ENCODE measurements around the gene CYB5B. TPM values are rescaled to one million over a fixed set of nuclear protein-coding genes. Genes with fewer than 3 reads are reported as not detected.

The CYB5B gene
- total RNA-seq, 2 experiments from 2014 or later = 160 to 172 TPM

DNA sequence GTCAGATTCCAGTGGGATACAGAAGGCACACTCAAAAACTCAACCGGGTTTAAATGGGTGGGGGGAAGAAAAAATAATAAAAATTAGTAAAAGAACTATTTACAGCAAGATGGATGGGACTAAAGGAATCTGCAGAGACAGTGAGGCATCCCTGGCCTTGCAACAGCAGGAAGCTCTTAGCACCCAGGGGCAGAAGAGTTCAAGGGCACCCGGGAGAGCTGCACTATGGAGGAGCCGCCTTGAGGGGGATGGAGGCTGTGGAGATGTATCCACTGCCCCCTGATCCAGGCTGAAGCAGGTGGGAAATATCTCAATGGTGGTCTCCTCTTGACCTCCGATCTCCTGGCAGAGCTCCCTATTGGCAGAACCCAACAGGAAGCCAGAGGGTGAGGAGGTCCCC lies 72.0 kb downstream of the CYB5B start:
- no peaks in the 10 kb centered on the region for H3K27me3 Mint-ChIP-seq (ENCODE audit: low read depth)
- no peaks in the 10 kb centered on the region for H3K9me3 Mint-ChIP-seq
- H3K36me3 Mint-ChIP-seq (ENCODE audit: low read depth) = no peaks in the 10 kb centered on the region
- CTCF ChIA-PET = interaction anchor here (1.5 kb wide), 1 partner anchor 24 kb away, joined by 3 read pairs; no protein-coding TSS in a partner anchor
- intact Hi-C loops (cut with micrococcal nuclease) = loop anchor here (10.0 kb wide), 1 partner anchor 258 kb away; the partner anchor contains the start of gene NOB1
- H3K4me1 Mint-ChIP-seq (ENCODE audit: low read depth) = no peaks in the 10 kb centered on the region
- no peak overlapping the region for H3K4me3 Mint-ChIP-seq
- H3K27ac Mint-ChIP-seq = no peak overlapping the region
- DNase-seq = no peak

DNA sequence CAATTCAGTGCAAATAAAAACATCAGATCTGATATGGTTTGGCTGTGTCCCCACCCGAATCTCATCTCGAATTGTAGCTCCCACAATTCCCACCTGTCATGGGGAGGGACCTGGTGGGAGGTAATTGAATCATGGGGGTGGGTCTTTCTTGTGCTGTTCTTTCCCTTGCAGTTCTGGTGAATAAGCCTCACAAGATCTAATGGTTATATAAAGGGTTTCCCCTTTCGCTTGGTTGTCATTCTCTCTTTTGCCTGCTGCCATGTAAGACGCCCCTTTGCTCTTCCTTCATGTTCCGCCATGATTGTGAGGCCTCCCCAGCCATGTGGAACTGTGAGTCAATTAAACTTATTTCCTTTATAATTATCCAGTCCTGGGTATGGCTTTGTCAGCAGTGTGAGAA lies 72.5 kb downstream of the CYB5B start:
- Mint-ChIP-seq H3K27me3 (ENCODE audit: low read depth) (no peaks in the 10 kb centered on the region), H3K36me3 (ENCODE audit: low read depth) (no peaks in the 10 kb centered on the region), H3K4me3 (no peak overlapping the region), H3K4me1 (ENCODE audit: low read depth) (peaks cover 2% of the 10 kb centered on the region), H3K27ac (no peak overlapping the region), H3K9me3 (no peaks in the 10 kb centered on the region)
- intact Hi-C loops (cut with micrococcal nuclease) = loop anchor here (10.0 kb wide), 1 partner anchor 258 kb away; the partner anchor contains the start of gene NOB1
- CTCF ChIA-PET = no interaction called here
- DNase-seq = no peak

DNA sequence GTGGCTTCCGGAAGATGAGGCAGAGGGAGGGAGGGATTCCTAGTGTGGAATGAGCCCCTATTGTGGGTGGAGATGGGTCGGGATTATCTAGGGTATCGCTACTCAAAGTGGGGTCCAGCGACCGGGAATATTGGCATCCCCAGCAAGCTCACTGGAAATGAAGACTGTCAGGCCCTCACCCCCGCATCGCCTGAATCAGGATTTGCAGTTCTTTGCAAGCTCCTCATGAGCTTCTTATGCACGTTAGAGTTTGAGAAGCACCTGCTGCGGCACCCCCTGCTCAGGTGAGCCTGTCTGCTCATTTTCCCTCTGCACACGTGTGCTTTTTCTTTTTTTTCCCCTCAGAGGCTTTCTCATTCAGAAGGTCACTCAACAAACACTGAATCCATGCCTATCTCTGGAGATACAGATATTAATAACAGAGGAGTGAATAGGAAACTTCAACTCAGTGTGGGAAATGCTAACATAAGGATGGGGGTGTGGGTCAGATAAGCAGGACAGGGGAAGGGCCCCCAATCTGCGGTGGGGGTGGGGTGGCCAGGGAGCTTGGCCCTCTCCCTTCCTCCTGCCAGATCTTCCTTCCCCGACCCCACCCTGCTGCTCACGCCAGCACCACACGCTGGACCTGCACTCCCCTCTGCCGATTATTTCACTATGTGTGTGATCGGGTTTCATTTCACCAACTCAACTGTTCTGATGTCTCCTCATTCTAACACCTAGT lies 73.6 kb downstream of the CYB5B start:
- DNase-seq = no peak
- no peaks in the 10 kb centered on the region for H3K9me3 Mint-ChIP-seq
- H3K27ac Mint-ChIP-seq = no peak overlapping the region
- CTCF ChIA-PET = no interaction called here
- no peaks in the 10 kb centered on the region for H3K27me3 Mint-ChIP-seq (ENCODE audit: low read depth)
- no peak overlapping the region for H3K4me3 Mint-ChIP-seq
- peaks cover 7% of the 10 kb centered on the region for H3K4me1 Mint-ChIP-seq (ENCODE audit: low read depth)
- intact Hi-C loops (cut with micrococcal nuclease) = loop anchor here (10.0 kb wide), 1 partner anchor 257 kb away; the partner anchor contains the start of gene NOB1
- H3K36me3 Mint-ChIP-seq (ENCODE audit: low read depth) = no peaks in the 10 kb centered on the region

DNA sequence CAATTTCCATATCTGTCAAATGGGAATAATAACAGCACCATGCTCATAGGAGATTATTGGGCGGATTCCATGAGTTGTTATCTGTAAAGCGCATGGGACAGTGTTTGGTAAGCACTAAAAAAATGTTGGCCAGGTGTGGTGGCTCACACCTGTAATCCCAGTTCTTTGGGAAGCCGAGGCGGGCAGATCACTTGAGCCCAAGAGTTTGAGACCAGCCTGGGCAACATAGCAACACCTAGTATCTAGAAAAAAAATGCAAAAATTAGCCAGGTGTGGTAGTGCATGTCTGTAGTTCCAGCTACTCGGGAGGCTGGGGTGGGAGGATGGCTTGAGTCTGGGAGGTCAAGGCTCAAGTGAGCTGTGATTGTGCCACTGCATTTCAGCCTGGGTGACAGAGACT lies 74.5 kb downstream of the CYB5B start:
- DNase-seq = no peak
- H3K27ac Mint-ChIP-seq = no peak overlapping the region
- no peaks in the 10 kb centered on the region for H3K9me3 Mint-ChIP-seq
- H3K4me3 Mint-ChIP-seq = no peak overlapping the region
- CTCF ChIA-PET = interaction anchor here (0.7 to 1.0 kb wide), 2 partner anchors 155 to 768 kb away, joined by 3 read pairs; no protein-coding TSS in a partner anchor
- no peaks in the 10 kb centered on the region for H3K36me3 Mint-ChIP-seq (ENCODE audit: low read depth)
- intact Hi-C loops (cut with micrococcal nuclease) = loop anchor here (10.0 kb wide), 1 partner anchor 256 kb away; the partner anchor contains the start of gene NOB1
- H3K27me3 Mint-ChIP-seq (ENCODE audit: low read depth) = no peaks in the 10 kb centered on the region
- H3K4me1 Mint-ChIP-seq (ENCODE audit: low read depth) = peaks cover 7% of the 10 kb centered on the region

DNA sequence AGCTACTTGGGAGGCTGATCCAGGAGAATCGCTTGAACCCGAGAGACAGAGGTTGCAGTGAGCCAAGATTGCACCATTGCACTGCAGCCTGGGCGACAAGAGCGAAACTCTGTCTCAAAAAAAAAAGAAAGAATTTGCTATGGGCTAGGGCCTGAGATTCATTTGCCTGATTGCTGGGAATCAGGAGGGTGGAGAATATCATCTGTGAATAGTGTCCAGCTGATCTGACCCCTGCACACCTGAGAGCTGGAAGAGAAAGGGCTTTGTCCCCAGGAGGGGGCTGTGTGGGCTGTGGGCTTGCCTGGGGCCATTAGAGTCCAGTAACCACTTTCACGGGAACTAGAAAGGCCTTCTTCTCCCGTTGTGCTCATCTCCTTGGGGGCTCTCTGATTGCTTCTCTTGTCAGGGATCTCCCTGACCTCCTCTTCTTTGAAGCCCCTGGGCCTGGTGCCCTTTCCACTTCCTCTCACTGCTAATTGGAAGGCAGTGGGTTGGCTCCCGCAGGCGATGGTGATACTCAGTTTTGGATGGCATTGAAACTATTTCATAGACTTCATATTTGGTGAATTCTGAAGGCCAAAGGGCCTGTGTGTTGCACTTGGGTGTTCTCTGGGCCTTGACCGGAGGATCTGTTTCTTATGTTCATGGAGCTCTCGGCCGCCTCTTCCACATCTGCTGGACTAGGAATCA lies 75.3 kb downstream of the CYB5B start:
- H3K27me3 Mint-ChIP-seq (ENCODE audit: low read depth) = no peaks in the 10 kb centered on the region
- no peaks in the 10 kb centered on the region for H3K36me3 Mint-ChIP-seq (ENCODE audit: low read depth)
- H3K9me3 Mint-ChIP-seq = no peaks in the 10 kb centered on the region
- peaks cover 7% of the 10 kb centered on the region for H3K4me1 Mint-ChIP-seq (ENCODE audit: low read depth)
- H3K4me3 Mint-ChIP-seq = no peak overlapping the region
- no peak for DNase-seq
- CTCF ChIA-PET = interaction anchor here (1.0 kb wide), 1 partner anchor 154 kb away, joined by 3 read pairs; no protein-coding TSS in a partner anchor
- intact Hi-C loops (cut with micrococcal nuclease) = loop anchor here (10.0 kb wide), 1 partner anchor 255 kb away; the partner anchor contains the start of gene NOB1
- H3K27ac Mint-ChIP-seq = no peak overlapping the region

DNA sequence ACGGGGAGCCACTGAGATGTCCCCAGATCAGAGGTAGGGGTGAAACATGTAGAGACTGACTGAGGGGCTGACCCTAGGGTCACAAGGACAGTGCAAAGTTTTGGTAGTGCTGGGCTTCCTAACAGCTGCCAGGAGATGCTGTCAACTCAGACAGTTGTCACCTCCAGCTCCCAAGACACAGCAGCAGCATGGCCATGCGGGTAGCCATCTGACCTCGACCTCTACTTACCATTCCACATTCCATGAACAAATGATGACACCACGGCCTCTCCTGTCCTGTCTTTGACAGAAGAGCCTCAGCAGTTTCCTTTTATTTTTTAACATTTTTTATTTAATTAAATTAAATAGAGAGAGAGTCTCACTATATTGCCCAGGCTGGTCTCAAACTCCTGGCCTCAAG lies 76.1 kb downstream of the CYB5B start:
- DNase-seq = no peak
- no peaks in the 10 kb centered on the region for H3K9me3 Mint-ChIP-seq
- H3K36me3 Mint-ChIP-seq (ENCODE audit: low read depth) = no peaks in the 10 kb centered on the region
- H3K4me3 Mint-ChIP-seq = no peak overlapping the region
- peaks cover 7% of the 10 kb centered on the region for H3K4me1 Mint-ChIP-seq (ENCODE audit: low read depth)
- no peak overlapping the region for H3K27ac Mint-ChIP-seq
- intact Hi-C loops (cut with micrococcal nuclease) = no loop called here
- no peaks in the 10 kb centered on the region for H3K27me3 Mint-ChIP-seq (ENCODE audit: low read depth)
- CTCF ChIA-PET = no interaction called here

DNA sequence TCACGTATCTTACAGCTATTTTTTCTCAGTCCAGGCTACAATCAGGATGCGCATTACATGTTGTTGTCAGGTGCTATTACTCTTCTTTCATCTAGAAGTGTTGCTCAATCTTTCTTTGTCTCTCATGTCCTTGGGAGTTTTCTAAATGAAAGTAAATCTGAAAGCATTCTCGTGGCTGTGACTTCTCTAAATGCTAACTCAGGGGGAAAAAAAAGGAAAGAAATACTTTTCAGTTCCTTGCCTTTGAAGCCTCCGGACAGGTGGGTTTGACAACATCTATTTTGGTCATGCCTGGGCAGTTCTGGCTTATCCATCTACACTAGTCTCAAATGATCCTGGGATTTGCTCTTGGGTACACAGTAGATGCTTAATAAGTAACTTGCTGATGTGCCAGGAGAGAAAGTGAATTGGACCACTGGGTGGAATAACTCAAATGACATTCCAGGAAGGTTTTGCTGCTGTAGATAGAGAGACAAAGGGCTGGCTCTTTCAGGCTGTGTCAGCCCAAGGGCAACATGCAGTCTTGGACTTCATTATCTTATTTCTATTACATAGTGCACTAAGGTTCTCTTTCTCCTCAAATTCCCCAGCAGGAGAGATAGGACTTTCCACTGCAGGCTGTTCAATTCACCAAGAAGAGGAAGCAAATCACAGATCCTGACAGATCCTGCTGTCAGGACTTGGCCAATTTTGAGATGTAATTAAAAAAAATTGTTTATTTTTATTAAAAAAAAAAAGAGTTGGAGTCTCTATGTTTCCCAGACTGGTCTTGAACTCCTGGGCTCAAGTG lies 77.7 kb downstream of the CYB5B start:
- Mint-ChIP-seq H3K4me1 (ENCODE audit: low read depth) (peaks cover 7% of the 10 kb centered on the region), H3K9me3 (no peaks in the 10 kb centered on the region), H3K4me3 (no peak overlapping the region), H3K27me3 (ENCODE audit: low read depth) (no peaks in the 10 kb centered on the region), H3K36me3 (ENCODE audit: low read depth) (no peaks in the 10 kb centered on the region), H3K27ac (no peak overlapping the region)
- DNase-seq = no peak
- intact Hi-C loops (cut with micrococcal nuclease) = no loop called here
- CTCF ChIA-PET = interaction anchor here (0.6 kb wide), 1 partner anchor 14 kb away, joined by 3 read pairs; no protein-coding TSS in a partner anchor

DNA sequence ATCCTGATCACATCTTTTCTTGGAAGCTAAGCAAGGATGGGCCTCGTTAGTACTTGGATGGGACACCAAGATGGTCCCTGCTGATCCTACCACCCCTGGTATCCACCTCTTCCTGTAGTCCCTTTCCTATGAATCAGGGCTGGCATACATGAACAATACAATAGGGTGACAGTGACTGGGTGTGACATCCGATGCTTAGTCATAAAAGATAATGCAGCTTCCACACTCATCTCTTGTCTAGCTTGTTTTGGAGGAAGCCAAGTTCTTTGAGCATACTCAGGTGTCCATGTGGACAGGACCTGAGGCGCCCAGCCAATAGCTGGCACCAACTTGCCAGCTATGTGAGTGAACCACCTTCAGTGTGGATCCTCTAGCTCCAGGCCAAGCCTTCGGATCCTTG lies 78.8 kb downstream of the CYB5B start:
- Mint-ChIP-seq H3K27me3 (ENCODE audit: low read depth) (no peaks in the 10 kb centered on the region), H3K36me3 (ENCODE audit: low read depth) (no peaks in the 10 kb centered on the region), H3K27ac (no peak overlapping the region), H3K4me3 (no peak overlapping the region), H3K9me3 (no peaks in the 10 kb centered on the region), H3K4me1 (ENCODE audit: low read depth) (peaks cover 7% of the 10 kb centered on the region)
- intact Hi-C loops (cut with micrococcal nuclease) = no loop called here
- CTCF ChIA-PET = interaction anchor here (0.6 kb wide), 1 partner anchor 13 kb away, joined by 3 read pairs; no protein-coding TSS in a partner anchor
- no peak for DNase-seq

DNA sequence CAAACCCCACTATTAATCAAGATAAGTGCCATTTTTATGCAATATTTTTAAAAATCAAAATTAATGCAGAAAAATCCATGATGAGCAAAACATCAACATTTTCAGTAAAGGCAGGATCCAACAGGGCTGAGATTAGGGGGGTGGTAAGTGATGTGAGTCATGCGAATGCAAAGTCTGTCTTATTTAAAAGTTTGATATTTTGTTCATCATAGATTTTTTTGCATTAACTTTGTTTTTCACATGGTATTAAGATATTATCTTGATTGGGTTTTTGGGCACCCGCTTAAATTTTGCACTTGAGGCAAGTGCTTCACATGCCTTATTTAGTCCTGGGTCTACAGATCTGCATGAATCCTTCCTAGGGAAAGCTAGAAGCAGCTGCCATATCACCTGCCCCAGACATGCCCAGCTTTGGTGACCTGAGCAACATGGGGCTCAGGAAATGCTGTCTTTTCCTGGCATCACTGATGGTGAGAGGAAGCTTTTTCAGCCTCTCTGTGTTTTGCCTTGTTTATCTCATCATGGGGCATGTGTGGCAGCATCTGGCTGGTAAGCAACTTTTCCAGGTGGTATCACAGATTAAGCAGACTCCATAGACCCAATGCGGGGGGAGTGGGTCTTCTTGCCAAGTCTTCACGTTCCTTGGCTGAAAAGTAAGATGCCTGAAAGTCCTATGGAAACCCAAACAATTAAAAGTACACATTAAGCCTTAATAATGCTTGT lies 83.8 kb downstream of the CYB5B start:
- Mint-ChIP-seq H3K36me3 (ENCODE audit: low read depth) (no peaks in the 10 kb centered on the region), H3K27me3 (ENCODE audit: low read depth) (no peaks in the 10 kb centered on the region), H3K27ac (no peak overlapping the region), H3K9me3 (no peaks in the 10 kb centered on the region), H3K4me3 (no peak overlapping the region), H3K4me1 (ENCODE audit: low read depth) (no peaks in the 10 kb centered on the region)
- CTCF ChIA-PET = interaction anchor here (1.0 kb wide), 1 partner anchor 56 kb away, joined by 3 read pairs; no protein-coding TSS in a partner anchor
- DNase-seq = no peak
- intact Hi-C loops (cut with micrococcal nuclease) = no loop called here

DNA sequence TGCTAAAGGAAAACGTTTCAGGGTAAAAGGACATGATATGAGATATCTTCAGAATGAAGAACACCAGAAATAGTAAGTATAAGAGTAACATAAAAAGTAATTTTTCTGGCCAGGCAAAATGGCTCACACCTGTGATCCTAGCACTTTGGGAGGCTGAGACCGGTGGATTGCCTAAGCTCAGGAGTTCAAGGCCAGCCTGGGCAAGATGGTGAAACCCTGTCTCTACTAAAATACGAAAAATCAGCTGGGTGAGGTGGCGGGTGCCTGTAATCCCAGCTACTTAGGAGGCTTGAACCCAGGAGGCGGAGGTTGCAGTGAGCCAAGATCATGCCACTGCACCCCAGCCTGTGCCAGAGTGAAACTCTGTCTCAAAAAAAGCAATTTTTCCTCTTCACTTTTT lies 84.7 kb downstream of the CYB5B start:
- CTCF ChIA-PET = interaction anchor here (1.0 kb wide), 2 partner anchors 14 to 55 kb away, joined by 3 read pairs; no protein-coding TSS in a partner anchor
- intact Hi-C loops (cut with micrococcal nuclease) = no loop called here
- H3K4me3 Mint-ChIP-seq = no peak overlapping the region

DNA sequence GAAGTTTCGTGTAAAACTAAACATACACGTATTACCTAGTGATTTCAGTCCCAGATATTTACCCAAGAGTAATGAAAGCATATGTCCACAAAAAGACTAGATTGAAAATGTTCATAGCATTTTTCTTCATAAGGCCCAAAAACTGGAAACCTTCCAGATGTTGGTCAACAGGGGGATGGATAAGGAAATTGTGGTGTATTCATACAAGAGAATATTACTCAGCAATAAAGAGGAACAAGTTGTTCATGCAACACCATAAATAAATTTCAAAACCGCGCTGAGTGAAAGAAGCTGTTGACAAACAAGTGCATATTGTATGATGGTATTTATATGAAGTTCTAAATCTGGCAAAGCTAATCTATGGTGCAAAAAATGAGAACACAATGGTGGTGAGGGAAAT lies 87.2 kb downstream of the CYB5B start:
- Mint-ChIP-seq H3K9me3 (no peaks in the 10 kb centered on the region), H3K27me3 (ENCODE audit: low read depth) (no peaks in the 10 kb centered on the region), H3K27ac (no peak overlapping the region), H3K4me3 (no peak overlapping the region), H3K36me3 (ENCODE audit: low read depth) (no peaks in the 10 kb centered on the region), H3K4me1 (ENCODE audit: low read depth) (peaks cover 4% of the 10 kb centered on the region)
- intact Hi-C loops (cut with micrococcal nuclease) = no loop called here
- no peak for DNase-seq
- CTCF ChIA-PET = interaction anchor here (0.6 kb wide), 1 partner anchor 16 kb away, joined by 4 read pairs; no protein-coding TSS in a partner anchor

More for the DNA sequence above, 84.7 kb downstream of the CYB5B start:
- no peaks in the 10 kb centered on the region for H3K27me3 Mint-ChIP-seq (ENCODE audit: low read depth)
- DNase-seq = no peak
- H3K4me1 Mint-ChIP-seq (ENCODE audit: low read depth) = no peaks in the 10 kb centered on the region
- no peaks in the 10 kb centered on the region for H3K9me3 Mint-ChIP-seq
- H3K36me3 Mint-ChIP-seq (ENCODE audit: low read depth) = no peaks in the 10 kb centered on the region
- no peak overlapping the region for H3K27ac Mint-ChIP-seq

All from activated naive CD4-positive, alpha-beta T cell treated with anti-CD3 and anti-CD28 coated beads for 36 hours (primary cell).